Hepatocyte (in vitro differentiated cells): Measurements from ENCODE around the gene LDHAL6A. TPM values are rescaled to one million over a fixed set of nuclear protein-coding genes. Genes with fewer than 3 reads are reported as not detected.
A peak's percentile ranks its signal among the peaks of the same experiment; 100 is the strongest.

Experiments used
- DNase-seq: peaks from one replicate; pipeline ENCODE4 v3.0.0-alpha.2; 2016; ENCODE audit warnings: low spot score
- H2AFZ ChIP-seq: fragments of 200-600 bp; sonication (generic); 2 replicates; pipeline ENCODE4 v1.6.0; 2016; ENCODE audit warnings: antibody characterized with exemption, mild to moderate bottlenecking
- H3K27ac ChIP-seq: fragments of 200-600 bp; sonication (generic); 2 replicates; pipeline ENCODE4 v1.5.1; 2016; ENCODE audit warnings: mild to moderate bottlenecking
- H3K27me3 ChIP-seq: fragments of 200-600 bp; sonication (generic); 2 replicates; pipeline ENCODE4 v1.6.1; 2016
- H3K36me3 ChIP-seq: fragments of 200-600 bp; sonication (generic); replicated peaks from 2 replicates; pipeline ENCODE4 v1.5.1; 2016; ENCODE audit warnings: low read depth; ENCODE audit not compliant: insufficient read depth
- H3K4me1 ChIP-seq: fragments of 200-600 bp; sonication (generic); 2 replicates; pipeline ENCODE4 v1.5.1; 2016; ENCODE audit warnings: mild to moderate bottlenecking, moderate library complexity; ENCODE audit not compliant: insufficient read depth
- H3K4me2 ChIP-seq: fragments of 200-600 bp; sonication (generic); 2 replicates; pipeline ENCODE4 v1.6.0; 2016
- H3K4me3 ChIP-seq: fragments of 200-600 bp; sonication (generic); 2 replicates; pipeline ENCODE4 v1.5.1; 2016; ENCODE audit warnings: mild to moderate bottlenecking
- H3K79me2 ChIP-seq: fragments of 200-600 bp; sonication (generic); 2 replicates; pipeline ENCODE4 v1.6.0; 2017; ENCODE audit warnings: mild to moderate bottlenecking
- H3K9me2 ChIP-seq: fragments of 200-600 bp; sonication (generic); replicated peaks from 2 replicates; pipeline ENCODE4 v1.6.0; 2017; ENCODE audit warnings: mild to moderate bottlenecking; ENCODE audit not compliant: insufficient read depth
- H3K9me3 ChIP-seq: fragments of 200-600 bp; sonication (generic); 2 replicates; pipeline ENCODE4 v1.5.1; 2016; ENCODE audit warnings: low read depth, mild to moderate bottlenecking
- H4K20me1 ChIP-seq: fragments of 200-600 bp; sonication (generic); 2 replicates; pipeline ENCODE4 v1.6.0; 2016; ENCODE audit warnings: mild to moderate bottlenecking; ENCODE audit not compliant: insufficient read depth, poor library complexity, severe bottlenecking
- EZH2 ChIP-seq: fragments of 200-600 bp; sonication (generic); IDR thresholded peaks from 2 replicates; pipeline ENCODE4 v1.6.1; 2016; ENCODE audit warnings: antibody characterized with exemption, mild to moderate bottlenecking, borderline replicate concordance
- EZH2phosphoT487 ChIP-seq: fragments of 200-600 bp; sonication (generic); IDR thresholded peaks from one replicate; pipeline ENCODE4 v1.6.1; 2018; ENCODE audit warnings: antibody characterized with exemption, mild to moderate bottlenecking, low read depth, moderate library complexity; ENCODE audit not compliant: unreplicated experiment, severe bottlenecking
- WGBS: methylation state at CpG from one replicate; pipeline ENCODE4 v1.1.6; 2016; ENCODE audit warnings: low lambda C conversion rate; ENCODE audit errors: missing lambda C conversion rate; 5-methylcytosine and 5-hydroxymethylcytosine counted together
- polyA plus RNA-seq: library from polyadenylated mRNA; unstranded; fragments of >200 nt; fragmentation: Nextera tagmentation; extraction: Ambion mirVana; gene quantifications from 2 replicates; pipeline ENCODE4 v1.2.1, GENCODE V29; 2016
- total RNA-seq: library from RNA; depleted of rRNA; stranded (reverse); fragments of >200 nt; gene quantifications from 2 replicates; pipeline ENCODE4 v1.2.3, GENCODE V29; 2014
- TF ChIP-seq, protein P1 (sequence below): fragments of 200-600 bp; sonication (generic); IDR thresholded peaks from 2 replicates; pipeline ENCODE4 v1.5.1; 2016; ENCODE audit warnings: antibody characterized with exemption, mild to moderate bottlenecking; ENCODE audit not compliant: poor library complexity

Gene LDHAL6A
- total and polyA plus RNA-seq, 2 experiments from 2014 or later: 0.06 TPM; not detected in 1

DNA sequence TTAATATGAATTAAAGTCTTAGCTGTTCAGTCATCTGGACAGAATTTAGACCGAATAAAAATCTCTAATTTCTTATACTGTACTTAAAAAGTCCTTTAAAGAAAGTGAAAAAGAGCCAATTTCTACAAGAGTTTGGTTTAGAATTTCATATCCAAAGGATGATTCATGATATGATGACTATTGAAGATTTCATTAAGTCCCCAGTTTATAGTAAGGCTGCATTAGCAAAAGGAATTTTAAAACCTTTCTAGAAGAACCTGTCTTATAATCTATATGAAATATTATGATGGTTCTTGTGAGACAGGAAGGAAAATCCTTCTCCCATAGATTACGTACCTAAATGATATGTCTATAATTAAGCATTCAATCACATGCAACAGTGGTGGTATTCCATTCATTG is 36.3 kb downstream of the LDHAL6A start:
- Histone ChIP-seq H3K4me3 (no peak overlapping the region), H3K9me3 (peaks cover 5% of the 10 kb centered on the region), H4K20me1 (no peaks in the 10 kb centered on the region), H3K4me2 (no peak overlapping the region), H3K36me3 (no peaks in the 10 kb centered on the region), H3K27ac (no peak overlapping the region), H3K9me2 (no peaks in the 10 kb centered on the region), H3K4me1 (peaks cover 18% of the 10 kb centered on the region), H2AFZ (no peak overlapping the region), H3K79me2 (peaks cover 5% of the 10 kb centered on the region), H3K27me3 (no peaks in the 10 kb centered on the region)
- WGBS: 98% methylated on average over 2 of the region's 2 CpGs
- TF ChIP-seq EZH2phosphoT487 (no peak), EZH2 (no peak)
- TF ChIP-seq, protein P1, sequence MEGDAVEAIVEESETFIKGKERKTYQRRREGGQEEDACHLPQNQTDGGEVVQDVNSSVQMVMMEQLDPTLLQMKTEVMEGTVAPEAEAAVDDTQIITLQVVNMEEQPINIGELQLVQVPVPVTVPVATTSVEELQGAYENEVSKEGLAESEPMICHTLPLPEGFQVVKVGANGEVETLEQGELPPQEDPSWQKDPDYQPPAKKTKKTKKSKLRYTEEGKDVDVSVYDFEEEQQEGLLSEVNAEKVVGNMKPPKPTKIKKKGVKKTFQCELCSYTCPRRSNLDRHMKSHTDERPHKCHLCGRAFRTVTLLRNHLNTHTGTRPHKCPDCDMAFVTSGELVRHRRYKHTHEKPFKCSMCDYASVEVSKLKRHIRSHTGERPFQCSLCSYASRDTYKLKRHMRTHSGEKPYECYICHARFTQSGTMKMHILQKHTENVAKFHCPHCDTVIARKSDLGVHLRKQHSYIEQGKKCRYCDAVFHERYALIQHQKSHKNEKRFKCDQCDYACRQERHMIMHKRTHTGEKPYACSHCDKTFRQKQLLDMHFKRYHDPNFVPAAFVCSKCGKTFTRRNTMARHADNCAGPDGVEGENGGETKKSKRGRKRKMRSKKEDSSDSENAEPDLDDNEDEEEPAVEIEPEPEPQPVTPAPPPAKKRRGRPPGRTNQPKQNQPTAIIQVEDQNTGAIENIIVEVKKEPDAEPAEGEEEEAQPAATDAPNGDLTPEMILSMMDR: no peak
- no peak for DNase-seq

DNA sequence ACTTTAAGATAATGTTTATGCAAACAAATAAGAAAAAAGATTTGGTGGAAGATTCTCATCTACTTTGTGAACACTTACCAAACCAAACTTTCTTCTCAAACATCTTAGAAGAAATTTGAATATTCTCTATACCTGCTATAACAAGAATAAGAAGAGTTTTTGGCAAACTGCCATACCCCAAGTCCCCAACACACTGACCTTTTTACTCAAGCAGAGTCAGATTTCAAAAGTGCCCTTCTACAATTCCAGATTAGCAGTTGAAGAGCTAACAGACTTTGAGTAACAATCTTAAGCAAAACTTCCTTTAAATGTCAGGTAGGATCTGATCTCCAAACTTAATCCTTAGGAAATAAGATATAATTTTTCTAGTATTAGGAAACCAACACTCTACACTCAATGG is 37.2 kb downstream of the LDHAL6A start:
- H4K20me1 ChIP-seq: no peaks in the 10 kb centered on the region
- peak; percentile 13 for DNase-seq
- no peaks in the 10 kb centered on the region for H3K79me2 ChIP-seq
- no peak overlapping the region for H3K4me2 ChIP-seq
- no peaks in the 10 kb centered on the region for H3K36me3 ChIP-seq
- no peak for TF ChIP-seq EZH2phosphoT487
- no peak for TF ChIP-seq EZH2
- TF ChIP-seq, protein P1: no peak
- H3K9me2 ChIP-seq: no peaks in the 10 kb centered on the region
- peaks cover 18% of the 10 kb centered on the region for H3K4me1 ChIP-seq
- H3K27me3 ChIP-seq: no peaks in the 10 kb centered on the region
- no peaks in the 10 kb centered on the region for H3K9me3 ChIP-seq
- H2AFZ ChIP-seq: no peak overlapping the region
- no peak overlapping the region for H3K4me3 ChIP-seq
- peak overlapping the region; percentile 41 for H3K27ac ChIP-seq

DNA sequence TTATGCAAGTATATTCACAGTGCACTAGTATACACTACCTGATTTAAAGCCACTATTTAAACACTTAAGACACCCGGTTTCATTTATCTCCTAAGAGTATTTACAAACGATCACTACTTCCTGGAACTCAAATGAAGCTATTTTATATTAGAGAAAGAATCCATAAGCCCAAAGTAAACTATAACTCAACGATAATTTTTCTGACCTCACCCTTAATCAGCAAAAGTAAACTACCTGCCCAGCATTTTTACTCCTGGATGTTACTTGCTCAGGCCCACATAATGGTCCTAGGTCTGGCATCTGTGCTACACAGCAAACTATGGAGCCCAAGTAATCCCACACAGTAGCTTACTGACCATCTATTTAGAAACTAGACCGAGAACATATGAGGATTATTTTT is 37.7 kb downstream of the LDHAL6A start:
- peak overlapping the region; percentile 41 for H3K27ac ChIP-seq

More for the DNA sequence above, 37.7 kb downstream of the LDHAL6A start:
- Histone ChIP-seq H3K4me3 (no peak overlapping the region), H3K4me2 (no peak overlapping the region), H3K9me2 (no peaks in the 10 kb centered on the region), H3K79me2 (no peaks in the 10 kb centered on the region), H3K4me1 (peaks cover 18% of the 10 kb centered on the region), H2AFZ (no peak overlapping the region), H3K9me3 (no peaks in the 10 kb centered on the region), H4K20me1 (no peaks in the 10 kb centered on the region), H3K36me3 (no peaks in the 10 kb centered on the region), H3K27me3 (no peaks in the 10 kb centered on the region)
- WGBS: 68% methylated on average over 4 of the region's 4 CpGs
- TF ChIP-seq EZH2 (no peak), EZH2phosphoT487 (no peak)
- TF ChIP-seq, protein P1: no peak
- no peak for DNase-seq
